GM06990 (cell line): ENCODE results near the gene SZT2.

Experiments
- DNase-seq: peaks from one replicate; pipeline ENCODE4 v3.0.0-alpha.2; 2011; ENCODE audit not compliant: insufficient read length; ENCODE audit errors: extremely low read depth
- H3K27me3 ChIP-seq: replicated peaks from 2 replicates; pipeline ENCODE4 v1.6.0; 2011; ENCODE audit warnings: low read length; ENCODE audit not compliant: control insufficient read depth, insufficient read depth
- H3K36me3 ChIP-seq: 2 replicates; pipeline ENCODE4 v1.5.1; 2011; ENCODE audit warnings: low read length; ENCODE audit not compliant: control insufficient read depth, insufficient read depth
- H3K4me3 ChIP-seq: replicated peaks from 2 replicates; pipeline ENCODE4 v1.5.1; 2011; ENCODE audit warnings: low read depth, mild to moderate bottlenecking, control low read depth, low read length
- CTCF ChIP-seq: IDR thresholded peaks from 2 replicates; pipeline ENCODE4 v1.5.1; 2011; ENCODE audit warnings: low read length, control low read depth, mild to moderate bottlenecking, inconsistent platforms; ENCODE audit not compliant: insufficient read depth, poor library complexity, severe bottlenecking

SZT2 gene

GRCh38 chr1:43503534-43503933 lies 113.8 kb downstream of the SZT2 start:
- TF ChIP-seq CTCF, result no peak
- Histone ChIP-seq H3K36me3 (no peaks in the 10 kb centered on the region), H3K4me3 (no peak overlapping the region), H3K27me3 (no peaks in the 10 kb centered on the region)
- no peak for DNase-seq
